Right ventricle myocardium superior (tissue), 1 donor: ENCODE measurements around the gene GNA15. TPM values are rescaled to one million over a fixed set of nuclear protein-coding genes. Genes with fewer than 3 reads are reported as not detected.
"Not testable (repeated sequence)": the region's sequence is repeated elsewhere in the genome, so short reads cannot be mapped to it uniquely, and the experiment has no call there.

ENCODE experiments used
- ATAC-seq: fragments of 200-7000 bp; cut with Tn5 transposase; one replicate; pipeline ENCODE4 v1.9.1; 2020; ENCODE audit warnings: mild to moderate bottlenecking; ENCODE audit not compliant: poor library complexity
- DNase-seq: peaks from one replicate; pipeline ENCODE4 v3.0.0-alpha.2; 2020
- intact Hi-C: fragments of 100-400 bp; cut with DNase I; formaldehyde crosslinking; loops from one replicate; pipeline ENCODE4 v1.11.2; 2022
- long read RNA-seq: library from polyadenylated mRNA; unstranded; transcript quantifications from one replicate; pipeline ENCODE4 v2.0.0, GENCODE V29; 2021
- total RNA-seq: library from RNA; stranded (reverse); fragmentation: NEBNext Ultra II Directional; extraction: Animal tissue kit (Norgen Biotek cat#: 25700); gene quantifications from one replicate; pipeline ENCODE4 v1.2.1, GENCODE V29; 2021
- donor health status: DM: no; HTN: yes; CAD: no; lungs with severe emphysema.

The GNA15 gene, protein sequence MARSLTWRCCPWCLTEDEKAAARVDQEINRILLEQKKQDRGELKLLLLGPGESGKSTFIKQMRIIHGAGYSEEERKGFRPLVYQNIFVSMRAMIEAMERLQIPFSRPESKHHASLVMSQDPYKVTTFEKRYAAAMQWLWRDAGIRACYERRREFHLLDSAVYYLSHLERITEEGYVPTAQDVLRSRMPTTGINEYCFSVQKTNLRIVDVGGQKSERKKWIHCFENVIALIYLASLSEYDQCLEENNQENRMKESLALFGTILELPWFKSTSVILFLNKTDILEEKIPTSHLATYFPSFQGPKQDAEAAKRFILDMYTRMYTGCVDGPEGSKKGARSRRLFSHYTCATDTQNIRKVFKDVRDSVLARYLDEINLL
- 2.8 TPM for total RNA-seq
- long read RNA-seq, partial matches to known transcripts: 0 of 2 reads
- long read RNA-seq, other reads (novel, unspliced or antisense): 0 of 2 reads

DNA sequence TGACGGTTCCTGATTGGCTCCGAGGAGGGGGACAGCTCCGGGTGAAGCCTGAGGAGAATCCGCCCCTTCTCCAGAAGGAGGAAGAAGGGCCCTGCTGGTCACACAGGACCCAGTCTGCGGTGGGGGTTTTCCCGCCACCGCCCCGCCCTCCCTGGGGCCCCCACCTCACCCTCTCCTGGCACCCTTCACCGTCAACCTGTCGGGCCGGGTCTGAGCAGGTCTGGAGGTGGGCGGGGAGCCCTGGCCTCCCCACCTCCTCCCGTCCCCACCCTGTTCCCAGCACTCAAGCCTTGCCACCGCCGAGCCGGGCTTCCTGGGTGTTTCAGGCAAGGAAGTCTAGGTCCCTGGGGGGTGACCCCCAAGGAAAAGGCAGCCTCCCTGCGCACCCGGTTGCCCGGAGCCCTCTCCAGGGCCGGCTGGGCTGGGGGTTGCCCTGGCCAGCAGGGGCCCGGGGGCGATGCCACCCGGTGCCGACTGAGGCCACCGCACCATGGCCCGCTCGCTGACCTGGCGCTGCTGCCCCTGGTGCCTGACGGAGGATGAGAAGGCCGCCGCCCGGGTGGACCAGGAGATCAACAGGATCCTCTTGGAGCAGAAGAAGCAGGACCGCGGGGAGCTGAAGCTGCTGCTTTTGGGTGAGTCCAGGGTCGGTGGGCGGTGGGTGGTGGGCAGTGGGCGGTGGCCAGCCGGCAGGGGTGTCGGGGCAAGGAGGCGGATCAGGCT, at the start of gene GNA15:
GNA15 (plus strand) TSS at position 73 of the 723 bp plus-strand sequence; CDS start at position 491, 418 bp downstream.
- ATAC-seq (peak; percentile 56), DNase-seq (no peak)
- intact Hi-C loops: no loop called here

DNA sequence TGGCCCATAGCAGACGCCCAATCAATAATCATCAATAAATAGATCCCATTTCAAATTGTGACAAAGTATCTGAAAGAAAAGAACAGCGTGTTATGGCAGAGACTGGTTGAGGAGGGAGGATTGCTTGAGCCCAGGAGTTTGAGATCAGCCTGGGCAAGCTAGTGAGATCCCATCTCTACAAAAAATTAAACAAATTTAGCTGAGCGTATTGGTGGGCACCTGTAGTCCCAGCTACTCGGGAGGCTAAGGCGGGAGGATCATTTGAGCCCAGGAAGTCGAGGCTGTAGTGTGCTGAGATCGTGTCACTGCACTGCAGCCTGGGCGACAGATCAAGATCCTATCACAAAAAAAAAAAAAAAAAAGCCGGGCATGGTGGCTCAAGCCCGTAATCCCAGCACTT, 48.1 kb upstream of the GNA15 start:
- no peak for DNase-seq
- no peak for ATAC-seq
- intact Hi-C loops: no loop called here

DNA sequence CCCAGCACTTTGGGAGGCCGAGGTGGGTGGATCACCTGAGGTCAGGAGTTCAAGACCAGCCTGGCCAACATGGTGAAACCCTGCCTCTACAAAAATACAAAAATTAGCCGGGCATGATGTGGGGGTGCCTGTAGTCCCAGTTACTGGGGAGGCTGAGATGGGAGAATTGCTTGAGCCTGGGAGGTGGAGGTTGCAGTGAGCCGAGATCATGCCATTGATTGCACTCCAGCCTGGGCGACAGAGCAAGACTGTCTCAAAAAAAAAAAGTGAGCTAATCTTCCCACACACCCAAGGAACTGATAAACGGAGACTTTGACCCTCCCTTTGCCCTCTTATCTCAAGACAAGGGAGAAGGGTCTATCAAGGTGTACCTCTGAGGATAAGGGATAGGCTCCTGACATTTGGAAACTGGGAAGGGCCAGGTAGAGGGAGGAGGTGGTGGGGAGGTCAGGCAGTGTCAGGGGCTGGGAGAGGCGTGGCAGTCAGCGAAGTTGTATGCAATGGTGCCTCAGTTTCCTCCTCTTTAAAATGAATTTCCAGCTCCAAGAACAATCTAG, 46.5 kb upstream of the GNA15 start:
- intact Hi-C loops, ATAC-seq, DNase-seq: not testable (repeated sequence)

DNA sequence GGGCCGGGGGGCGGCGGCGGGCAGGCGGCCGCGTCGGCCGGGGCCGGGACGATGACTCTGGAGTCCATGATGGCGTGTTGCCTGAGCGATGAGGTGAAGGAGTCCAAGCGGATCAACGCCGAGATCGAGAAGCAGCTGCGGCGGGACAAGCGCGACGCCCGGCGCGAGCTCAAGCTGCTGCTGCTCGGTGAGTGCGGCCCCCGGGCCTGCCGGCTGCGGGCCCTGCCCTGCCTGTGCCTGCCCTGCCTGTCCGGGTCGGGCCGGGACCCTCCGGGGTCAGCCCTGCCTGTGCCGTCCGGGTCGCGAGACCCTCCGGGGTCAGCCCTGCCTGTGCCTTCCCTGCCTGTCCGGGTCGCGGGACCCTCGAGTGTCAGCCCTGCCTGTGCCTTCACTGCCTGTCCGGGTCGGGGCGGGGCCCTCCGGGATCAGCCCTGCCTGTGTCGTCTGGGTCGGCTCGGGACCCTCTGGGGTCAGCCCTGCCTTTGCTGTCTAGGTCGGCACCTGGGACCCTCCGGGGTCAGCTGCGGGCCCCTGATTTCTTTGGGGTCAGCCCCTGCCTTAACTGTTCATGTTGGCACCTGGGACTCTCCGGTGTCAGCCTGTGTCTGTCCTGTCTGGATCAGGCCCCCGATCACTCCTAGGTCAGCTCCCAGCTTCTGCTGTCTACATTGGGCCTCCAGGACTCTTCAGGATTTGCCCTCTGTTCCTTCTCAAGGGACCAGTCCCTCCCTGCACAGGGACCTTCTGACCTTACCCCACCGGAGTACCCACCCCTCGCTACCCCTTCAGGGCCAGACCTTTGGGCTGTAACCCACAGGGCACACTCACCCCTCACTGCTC, 41.0 kb upstream of the GNA15 start:
- intact Hi-C loops: no loop called here
- DNase-seq (no peak), ATAC-seq (no peak)

DNA sequence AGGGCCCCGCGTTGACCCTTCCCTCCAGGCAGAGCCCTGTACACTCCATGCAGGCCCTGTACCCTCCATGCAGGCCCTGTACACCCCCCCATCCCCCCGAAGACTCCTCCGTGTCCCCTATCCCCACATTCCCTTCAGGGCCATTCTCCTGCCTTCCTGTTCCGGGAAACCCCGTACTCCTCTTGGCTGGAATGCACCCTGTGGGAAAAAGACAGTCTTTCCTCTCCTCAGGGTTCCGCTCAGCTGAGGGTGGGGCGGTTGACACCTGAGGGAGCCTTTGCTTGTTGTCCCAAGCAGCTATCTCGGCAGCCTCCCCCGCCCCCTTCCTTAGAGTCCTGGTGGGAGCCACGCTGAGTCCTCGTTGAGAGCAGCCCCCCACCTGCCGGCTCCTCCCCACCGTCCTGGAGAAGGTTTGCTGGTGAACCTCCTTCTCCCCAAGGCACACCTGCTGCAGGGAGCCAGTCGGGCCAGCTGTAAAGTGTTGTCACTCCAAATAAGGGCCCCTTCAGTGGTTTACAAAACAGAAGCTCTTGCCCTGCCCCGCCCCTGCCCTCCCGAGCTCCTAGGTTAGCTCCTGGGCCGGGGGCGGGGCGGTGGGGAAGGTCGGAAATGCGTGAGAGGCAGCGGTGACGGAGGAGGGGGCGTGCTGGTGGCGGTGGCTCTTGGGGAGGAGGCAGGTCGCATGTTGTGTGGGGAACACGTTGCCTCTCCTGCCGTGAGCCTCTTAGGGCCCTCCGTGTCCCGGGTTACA, 40.2 kb upstream of the GNA15 start:
- intact Hi-C loops: no loop called here
- DNase-seq: no peak
- ATAC-seq: no peak

DNA sequence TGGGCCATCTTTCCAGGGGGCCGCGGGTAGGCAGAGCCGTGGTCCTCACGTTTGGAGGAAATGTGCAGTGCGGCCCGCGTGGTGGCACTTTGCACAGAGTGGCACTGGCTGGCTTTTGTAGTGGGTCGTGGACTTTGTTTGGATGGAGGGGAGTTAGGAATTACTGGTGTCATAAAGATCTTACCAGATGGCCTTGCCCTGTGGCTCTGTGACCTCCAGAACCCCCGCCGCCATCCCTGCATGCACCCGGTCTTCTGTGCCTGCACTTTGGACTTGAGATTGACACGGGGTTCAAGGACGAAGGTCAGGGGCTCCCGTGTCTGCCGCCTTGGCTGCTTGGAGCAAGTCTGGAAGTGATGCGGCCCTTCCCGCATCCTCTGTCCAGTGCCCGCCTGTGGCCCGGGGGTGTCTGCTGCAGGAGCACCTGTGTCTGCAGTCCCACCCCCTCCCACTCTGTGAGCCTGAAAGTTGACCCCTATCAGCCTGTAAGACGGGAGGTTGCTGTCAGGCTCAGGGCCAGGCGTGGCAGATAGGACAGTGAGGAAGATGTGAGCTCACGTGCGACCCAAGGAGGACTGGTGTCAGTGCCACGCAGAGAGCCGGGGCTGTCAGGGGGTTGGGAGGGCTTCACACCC, 39.4 kb upstream of the GNA15 start:
- intact Hi-C loops: no loop called here
- no peak for ATAC-seq
- no peak for DNase-seq

GRCh38 chr19:3096902-3097326, 38.9 kb upstream of the GNA15 start:
- ATAC-seq: no peak
- intact Hi-C loops: no loop called here
- no peak for DNase-seq

- DNase-seq (no peak), ATAC-seq (no peak)
- intact Hi-C loops: no loop called here
Observed at GRCh38 chr19:3097442-3097871, 38.4 kb upstream of the GNA15 start.

DNA sequence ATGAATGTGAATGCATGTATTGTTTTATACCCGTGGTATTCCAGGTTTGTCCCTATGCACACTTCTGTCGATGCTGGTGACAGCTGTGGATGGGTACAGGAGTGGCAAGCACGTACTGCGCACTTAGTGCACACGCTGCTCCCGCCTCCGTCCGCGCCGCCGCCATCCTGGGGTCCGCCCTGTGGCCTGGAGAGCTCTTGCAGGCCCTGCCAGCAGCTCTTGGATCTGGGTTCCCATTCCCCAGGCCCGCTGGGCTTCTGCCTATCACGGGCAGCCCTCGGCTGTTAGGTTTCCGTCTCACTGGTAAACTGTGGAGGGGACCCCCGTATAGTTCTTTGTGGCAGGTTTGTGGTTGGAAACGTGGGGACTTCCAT, 37.7 kb upstream of the GNA15 start:
- intact Hi-C loops: no loop called here
- peak; percentile 13 for ATAC-seq
- peak; percentile 70 for DNase-seq

DNA sequence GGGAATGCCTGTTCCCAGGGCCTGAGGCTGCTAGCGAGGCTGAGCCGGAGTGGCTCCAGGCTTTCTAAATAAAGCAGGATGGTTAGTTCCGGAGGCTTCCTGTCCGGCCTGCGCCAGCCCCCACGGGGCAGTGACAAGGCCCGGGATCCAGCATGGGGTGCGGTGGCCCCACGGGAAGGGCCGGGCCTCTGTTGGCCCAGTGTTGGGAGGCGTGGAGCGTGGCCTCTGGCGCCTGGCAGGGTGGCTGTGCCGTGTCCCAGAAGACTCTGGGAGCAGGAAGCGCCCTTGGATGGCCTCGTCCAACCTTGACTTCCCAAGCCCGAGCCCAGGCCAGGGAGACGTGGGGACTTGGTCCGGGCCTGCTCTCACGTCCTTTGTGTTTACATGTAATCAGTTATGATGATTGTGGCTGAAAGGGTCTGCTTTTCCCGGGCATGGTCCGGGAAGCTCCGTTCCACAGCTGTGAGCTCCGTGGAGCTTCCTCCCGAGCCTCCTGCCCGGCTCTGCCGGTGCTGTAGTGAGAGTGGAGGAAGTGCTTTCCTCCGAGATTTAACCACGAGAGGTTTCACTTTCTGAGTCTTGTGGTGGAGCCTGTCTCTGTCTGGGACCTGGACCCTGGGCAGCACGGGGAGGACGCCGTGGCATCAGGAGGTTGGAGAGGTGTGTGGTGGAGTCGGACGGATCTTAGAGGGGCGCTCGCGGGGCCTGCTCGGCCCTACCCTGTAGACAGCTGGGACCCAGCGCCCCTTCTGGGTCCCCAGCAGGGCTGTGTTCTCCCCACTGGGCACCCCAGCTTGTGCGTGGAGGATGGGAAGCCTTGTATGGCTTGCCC, 37.1 kb upstream of the GNA15 start:
- DNase-seq (peak; percentile 90), ATAC-seq (peak; percentile 68)
- intact Hi-C loops: no loop called here

GRCh38 chr19:3099347-3100145, 36.3 kb upstream of the GNA15 start:
- DNase-seq: no peak
- no peak for ATAC-seq
- intact Hi-C loops: loop anchor here (10.0 kb wide), 1 partner anchor 135 kb away; no protein-coding TSS in a partner anchor

DNA sequence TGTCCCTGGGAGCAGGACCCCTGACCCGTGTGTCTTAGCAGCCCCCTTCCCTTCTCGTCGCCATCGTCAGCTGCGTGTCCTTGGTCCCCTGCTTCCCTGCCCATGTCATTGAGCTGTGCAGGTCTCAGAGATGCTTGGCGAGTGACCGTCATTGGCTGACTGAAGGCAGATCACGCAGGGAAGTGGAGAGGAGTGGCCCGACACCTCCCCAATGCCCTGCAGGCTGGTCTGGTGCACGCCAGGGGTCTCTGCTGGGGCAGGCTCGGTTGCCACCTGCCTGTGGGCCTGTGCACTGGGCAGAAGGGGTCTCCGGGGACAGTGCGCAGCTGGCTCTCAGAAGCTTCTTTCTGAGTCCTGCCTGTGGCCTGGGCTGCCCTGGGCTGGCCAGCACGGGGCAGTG, 35.5 kb upstream of the GNA15 start:
- DNase-seq: no peak
- ATAC-seq: no peak
- intact Hi-C loops: loop anchor here (10.0 kb wide), 1 partner anchor 136 kb away; no protein-coding TSS in a partner anchor

DNA sequence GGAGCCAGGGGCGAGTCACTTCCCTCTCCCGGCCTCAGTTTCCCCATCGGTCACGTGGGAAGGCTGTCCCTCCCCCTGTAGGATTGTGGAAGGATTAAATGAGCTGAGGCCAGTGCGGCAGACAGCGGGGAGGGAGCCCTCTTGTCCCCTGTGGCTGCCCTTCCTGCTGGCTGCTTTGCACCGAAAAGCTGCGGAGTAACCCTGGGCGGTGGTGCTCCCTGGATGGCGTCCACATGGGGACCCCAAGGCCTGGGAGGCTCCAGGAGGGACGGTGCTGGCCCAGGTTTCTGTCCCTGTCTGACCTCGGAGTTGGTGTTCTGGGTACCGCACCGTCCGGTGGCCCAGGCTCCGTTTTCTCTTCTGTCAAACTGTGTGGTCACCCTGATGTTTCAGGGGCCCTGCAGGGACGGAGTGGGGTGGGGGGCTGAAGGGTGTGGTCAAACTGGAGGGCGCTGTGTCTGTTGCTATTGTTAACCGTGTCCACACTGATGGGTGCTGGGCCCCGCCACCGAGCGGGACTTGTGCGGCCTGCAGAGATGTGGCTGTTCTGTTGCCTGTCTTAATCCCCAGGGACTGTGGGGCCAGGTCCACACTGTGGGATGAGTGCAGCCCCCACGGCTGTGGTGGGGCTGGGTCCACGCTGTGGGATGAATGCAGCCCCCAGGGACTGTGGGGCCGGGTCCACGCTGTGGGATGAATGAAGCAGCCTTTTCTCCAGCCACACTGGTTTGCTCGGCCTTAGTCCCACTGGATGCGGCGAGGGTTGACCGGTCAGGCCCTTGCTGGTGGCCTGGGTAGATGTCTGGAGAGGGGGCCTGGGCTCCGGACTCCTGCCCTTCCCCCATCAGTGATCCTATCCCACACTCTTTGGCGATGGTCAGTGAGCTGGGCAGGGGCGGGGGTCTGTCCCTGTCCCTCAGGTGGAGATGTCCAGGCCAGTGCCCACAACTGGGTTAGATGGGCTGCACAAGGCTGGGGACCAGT, 34.8 kb upstream of the GNA15 start:
- no peak for ATAC-seq
- intact Hi-C loops: loop anchor here (10.0 kb wide), 1 partner anchor 136 kb away; no protein-coding TSS in a partner anchor
- DNase-seq: no peak

DNA sequence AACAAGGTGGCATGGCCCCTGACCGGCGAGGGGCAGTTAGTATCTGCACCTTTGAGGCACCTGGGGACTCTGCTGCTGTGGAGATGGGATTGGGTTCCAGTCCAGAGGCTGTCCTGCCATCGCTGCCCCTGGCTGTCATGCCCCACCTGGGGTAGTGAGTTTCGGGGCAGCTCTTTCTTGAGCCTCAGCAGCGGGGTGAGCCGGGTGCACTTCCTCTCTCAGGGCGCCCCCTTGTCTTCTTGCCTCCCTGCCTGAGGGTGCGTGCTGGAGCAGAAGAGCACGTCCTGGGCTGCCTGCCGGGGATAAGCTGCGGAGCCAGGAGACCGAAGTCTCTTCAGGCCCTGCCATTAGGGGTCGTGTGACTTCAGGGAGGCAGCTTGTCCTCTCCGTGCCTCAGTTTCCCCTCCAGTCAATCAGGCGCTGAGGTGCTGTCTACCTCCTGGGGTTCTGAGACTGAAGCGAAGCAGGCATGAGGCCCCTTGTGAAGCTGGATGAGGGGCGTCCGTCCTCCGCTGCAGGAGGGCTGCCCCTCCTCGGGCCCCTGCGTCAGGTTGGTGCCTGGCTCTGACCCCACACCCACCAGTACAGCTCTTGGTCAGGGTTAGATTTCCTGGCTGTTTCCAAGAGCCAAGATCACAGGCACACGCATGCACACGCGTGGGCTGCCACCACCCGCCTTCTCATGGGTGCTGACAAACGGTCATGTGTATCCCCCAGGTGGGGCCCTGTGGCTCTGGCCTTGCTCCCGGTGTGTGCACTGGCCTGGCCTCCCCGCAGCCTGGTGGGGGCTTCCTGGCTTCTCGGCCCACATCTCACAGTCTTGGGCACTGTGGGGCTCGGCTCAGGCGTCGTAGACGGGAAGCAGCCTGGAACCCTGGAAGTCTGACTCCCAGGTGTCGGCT, 33.3 kb upstream of the GNA15 start:
- DNase-seq: no peak
- intact Hi-C loops: loop anchor here (10.0 kb wide), 1 partner anchor 138 kb away; no protein-coding TSS in a partner anchor

More for the DNA sequence above, 33.3 kb upstream of the GNA15 start:
- no peak for ATAC-seq
